Cardiac septum (tissue), 1 donor: ENCODE results near the gene UGT1A7. TPM values are rescaled to one million over a fixed set of nuclear protein-coding genes. Genes with fewer than 3 reads are reported as not detected.
"Not testable (repeated sequence)": the region's sequence is repeated elsewhere in the genome, so short reads cannot be mapped to it uniquely, and the experiment has no call there.

ENCODE experiments used
- DNase-seq: peaks from one replicate; pipeline ENCODE4 v3.0.0-alpha.2; 2020; ENCODE audit warnings: low spot score
- intact Hi-C: fragments of 100-400 bp; cut with DNase I; formaldehyde crosslinking; loops from one replicate; pipeline ENCODE4 v1.14.0; 2022
- long read RNA-seq: library from polyadenylated mRNA; unstranded; transcript quantifications from one replicate; pipeline ENCODE4 v2.0.0, GENCODE V29; 2021
- total RNA-seq: library from RNA; stranded (reverse); fragmentation: NEBNext Ultra II Directional; extraction: Animal tissue kit (Norgen Biotek cat#: 25700); gene quantifications from one replicate; pipeline ENCODE4 v1.2.1, GENCODE V29; 2021
- donor health status: DM: no; HTN: no; CAD: no.

The UGT1A7 gene
- total RNA-seq, result not detected
- long read RNA-seq, result 0 reads

DNA sequence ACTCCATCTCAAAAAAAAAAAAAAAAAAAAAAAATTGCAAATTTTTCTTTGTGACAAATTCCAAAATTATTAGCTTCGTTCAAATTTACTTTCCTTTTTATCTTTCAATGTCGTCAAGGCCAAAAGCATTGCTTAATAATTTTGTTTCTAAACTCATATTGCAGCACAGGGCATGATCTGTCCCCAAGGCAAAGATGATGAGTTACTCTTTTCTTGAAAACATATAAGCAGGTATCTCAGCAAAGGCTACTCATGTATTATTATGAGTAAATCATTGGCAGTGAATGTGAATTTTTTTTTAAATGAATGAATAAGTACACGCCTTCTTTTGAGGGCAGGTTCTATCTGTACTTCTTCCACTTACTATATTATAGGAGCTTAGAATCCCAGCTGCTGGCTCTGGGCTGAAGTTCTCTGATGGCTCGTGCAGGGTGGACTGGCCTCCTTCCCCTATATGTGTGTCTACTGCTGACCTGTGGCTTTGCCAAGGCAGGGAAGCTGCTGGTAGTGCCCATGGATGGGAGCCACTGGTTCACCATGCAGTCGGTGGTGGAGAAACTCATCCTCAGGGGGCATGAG lies at the start of gene UGT1A7:
Gene UGT1A7, plus strand, starts transcription at position 381 of the 579 bp plus-strand sequence. Its CDS starts 37 bp downstream, at position 418.
- intact Hi-C loops, result no loop called here
- DNase-seq, result no peak

DNA sequence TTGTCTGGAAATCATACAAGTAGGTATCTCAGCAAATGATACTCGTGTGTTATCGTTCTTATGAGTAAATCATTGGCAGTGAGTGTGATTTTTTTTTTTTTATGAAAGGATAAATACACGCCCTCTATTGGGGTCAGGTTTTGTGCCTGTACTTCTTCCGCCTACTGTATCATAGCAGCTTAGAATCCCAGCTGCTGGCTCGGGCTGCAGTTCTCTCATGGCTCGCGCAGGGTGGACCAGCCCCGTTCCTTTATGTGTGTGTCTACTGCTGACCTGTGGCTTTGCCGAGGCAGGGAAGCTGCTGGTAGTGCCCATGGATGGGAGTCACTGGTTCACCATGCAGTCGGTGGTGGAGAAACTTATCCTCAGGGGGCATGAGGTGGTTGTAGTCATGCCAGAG lies 45.4 kb upstream of the UGT1A7 start, which contains the start of gene UGT1A10:
Gene UGT1A10, plus strand, starts transcription at position 143 of the 400 bp plus-strand sequence. Its CDS starts 75 bp downstream, at position 218.
- intact Hi-C loops, DNase-seq: not testable (repeated sequence)

DNA sequence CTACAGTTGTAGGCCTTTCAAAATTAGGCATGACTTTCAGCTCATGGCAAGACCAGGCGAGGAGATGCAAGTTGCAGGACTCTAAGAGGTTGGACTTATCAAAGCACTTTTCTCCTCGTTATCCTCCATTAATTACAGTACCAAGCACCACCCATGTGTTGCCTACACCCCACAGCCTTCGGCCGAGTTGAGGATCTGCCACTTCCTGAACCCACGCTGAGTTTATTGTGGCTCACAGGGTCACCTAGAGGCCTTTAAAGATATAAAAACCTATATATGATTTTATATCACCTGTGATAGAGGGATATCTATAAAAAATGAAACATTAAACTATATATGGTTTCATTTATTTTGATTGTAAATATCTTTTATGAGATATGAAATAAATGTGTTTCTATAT lies 42.9 kb upstream of the UGT1A7 start:
- intact Hi-C loops, result no loop called here
- DNase-seq, result no peak

DNA sequence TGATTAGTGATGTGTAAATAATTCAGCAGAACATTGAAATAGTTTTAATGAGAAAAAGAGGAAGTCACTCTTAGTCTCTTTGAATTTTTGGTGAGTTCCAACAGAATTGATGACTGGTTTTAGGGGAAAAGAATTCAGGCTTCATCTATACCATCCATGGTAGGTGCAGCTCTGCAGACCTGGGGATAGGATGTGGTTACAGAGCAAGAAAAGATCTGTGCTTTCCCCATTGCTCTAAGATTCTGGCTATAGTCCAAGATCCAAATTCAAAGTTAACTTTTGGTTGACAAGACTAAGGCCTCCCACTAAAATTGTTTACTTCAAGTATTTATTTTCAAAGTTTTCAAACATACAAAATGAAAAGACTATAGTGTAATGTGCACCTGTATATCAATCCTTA lies 41.8 kb upstream of the UGT1A7 start:
- DNase-seq, result no peak
- intact Hi-C loops, result no loop called here

DNA sequence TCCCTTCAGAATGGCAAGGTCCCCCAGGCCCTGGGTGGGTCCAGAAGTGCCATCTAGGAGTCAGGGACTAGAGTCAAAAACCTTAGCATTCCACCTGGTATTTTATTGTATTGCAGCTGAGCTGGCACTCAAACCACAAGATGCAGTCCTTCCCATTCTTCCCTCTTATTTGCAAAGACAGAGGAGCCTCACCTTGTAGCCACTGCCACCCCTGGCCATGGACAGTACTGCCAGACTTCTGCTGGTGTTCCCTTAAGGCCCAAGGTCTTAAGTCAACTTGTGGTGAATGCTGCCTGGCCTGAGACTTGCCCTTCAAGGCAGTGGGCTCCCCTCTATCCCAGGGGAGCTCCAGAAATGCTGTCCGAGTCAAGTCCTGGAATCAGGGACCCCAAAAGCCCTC lies 38.6 kb upstream of the UGT1A7 start:
- intact Hi-C loops, result no loop called here
- no peak for DNase-seq

DNA sequence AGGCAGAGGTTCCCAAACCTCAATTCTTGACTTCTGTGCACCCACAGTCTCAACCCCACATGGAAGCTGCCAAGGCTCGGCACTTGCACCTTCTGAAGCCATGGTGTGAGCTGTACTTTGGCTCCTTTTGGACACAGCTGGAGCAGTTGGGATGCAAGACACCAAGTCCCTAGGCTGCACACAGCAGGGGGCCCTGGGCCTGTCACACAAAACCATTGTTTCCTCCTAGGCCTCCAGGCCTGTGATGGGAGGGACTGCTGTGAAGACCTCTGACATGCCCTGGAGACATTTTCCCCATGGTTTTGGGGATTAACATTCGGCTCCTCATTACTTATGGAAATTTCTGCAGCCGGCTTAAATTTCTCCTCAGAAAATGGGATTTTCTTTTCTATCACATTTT lies 35.7 kb upstream of the UGT1A7 start:
- DNase-seq, intact Hi-C loops: not testable (repeated sequence)

DNA sequence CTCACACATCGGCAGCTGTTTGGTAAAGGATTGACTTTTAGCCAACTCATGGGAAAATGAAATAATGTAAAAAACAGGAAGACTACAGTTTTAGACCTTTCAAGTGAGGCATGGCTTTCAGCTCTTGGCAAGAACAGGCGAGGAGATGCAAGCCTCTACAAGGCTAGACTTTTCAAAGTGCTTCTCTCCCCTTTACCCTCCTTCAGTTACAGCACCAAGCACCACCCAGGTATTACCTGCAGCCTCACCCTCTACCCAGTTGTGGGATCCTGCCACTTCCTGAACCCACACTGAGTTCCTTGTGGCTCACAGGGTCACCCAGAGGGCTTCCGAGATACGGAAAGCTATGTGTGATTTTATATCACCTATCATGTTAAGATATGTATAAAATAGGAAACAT lies 30.7 kb upstream of the UGT1A7 start:
- intact Hi-C loops, result no loop called here
- no peak for DNase-seq

DNA sequence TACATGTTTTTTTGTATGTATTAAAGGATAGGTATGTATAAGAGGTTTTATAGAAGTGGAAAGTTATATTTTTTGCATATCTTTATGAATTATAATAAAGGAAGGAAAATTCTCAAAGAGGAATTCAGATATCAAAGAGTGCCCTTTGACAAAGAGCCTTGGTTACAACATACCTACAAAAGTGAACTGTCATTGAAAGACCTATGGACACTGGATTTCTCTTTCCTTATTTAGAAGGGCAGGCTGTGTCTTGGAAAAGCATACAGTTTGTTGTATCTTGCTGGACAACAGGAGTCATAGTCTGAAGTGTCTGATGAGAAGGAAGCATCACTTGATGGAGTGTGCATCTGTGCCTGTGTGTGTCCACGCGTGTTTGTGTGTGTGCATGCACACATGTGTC lies 30.3 kb upstream of the UGT1A7 start:
- intact Hi-C loops, result no loop called here
- DNase-seq, result no peak

DNA sequence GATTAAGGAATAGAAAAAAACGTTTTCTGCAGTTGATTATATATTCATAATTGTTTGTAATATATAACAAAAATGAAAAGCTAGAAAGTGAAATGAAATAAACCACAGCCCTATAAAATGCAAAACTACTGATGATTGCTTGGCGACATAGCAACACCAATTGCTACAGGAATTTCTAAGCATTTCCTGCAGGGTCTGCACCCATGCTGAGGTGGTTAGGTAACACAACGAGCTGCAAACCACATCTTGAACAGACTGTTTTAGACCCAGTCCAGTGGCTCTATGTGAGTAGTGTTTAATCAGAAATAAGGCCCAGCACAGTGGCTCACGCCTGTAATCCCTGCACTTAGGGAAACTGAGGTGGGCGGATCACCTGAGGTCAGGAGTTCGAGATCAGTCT lies 27.2 kb upstream of the UGT1A7 start:
- no peak for DNase-seq
- intact Hi-C loops, result no loop called here

DNA sequence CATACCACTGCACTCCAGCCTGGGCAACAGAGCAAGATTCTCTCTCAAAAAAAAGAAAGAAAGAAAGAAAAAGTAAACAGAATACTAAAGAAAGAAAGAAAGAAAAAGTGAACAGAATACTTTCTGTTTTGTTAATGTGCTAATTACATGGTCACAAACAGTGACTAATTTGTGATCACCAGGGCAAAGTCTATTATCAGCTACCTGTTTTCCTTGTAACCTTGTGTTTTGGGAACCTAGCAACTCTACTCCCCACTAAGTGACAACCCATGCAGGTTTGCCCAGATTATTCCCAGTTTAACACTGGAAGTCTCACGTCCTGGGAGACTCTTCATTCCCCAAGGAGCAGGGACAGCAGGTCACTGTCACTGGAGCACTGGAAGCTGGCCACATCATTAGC lies 26.7 kb upstream of the UGT1A7 start:
- intact Hi-C loops, result no loop called here
- DNase-seq, result no peak

DNA sequence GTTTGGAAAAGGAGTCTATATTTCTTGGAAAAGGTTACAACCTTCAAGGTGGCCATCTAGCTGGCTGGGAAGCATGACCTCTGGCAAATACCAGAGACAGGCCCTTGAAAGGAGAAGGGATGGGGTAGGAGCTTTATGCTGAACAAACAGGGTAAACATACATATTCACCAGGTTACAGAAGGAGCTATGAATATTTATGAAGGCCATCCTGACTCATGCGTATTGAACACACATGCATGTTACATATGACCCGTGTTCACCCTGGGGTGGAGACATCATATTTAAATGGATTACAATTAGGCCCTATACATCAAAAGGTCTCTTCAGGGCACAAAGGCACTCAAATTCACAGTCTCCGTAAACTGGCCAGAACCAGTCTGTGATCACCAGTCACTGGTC lies 25.8 kb upstream of the UGT1A7 start:
- intact Hi-C loops, DNase-seq: not testable (repeated sequence)

DNA sequence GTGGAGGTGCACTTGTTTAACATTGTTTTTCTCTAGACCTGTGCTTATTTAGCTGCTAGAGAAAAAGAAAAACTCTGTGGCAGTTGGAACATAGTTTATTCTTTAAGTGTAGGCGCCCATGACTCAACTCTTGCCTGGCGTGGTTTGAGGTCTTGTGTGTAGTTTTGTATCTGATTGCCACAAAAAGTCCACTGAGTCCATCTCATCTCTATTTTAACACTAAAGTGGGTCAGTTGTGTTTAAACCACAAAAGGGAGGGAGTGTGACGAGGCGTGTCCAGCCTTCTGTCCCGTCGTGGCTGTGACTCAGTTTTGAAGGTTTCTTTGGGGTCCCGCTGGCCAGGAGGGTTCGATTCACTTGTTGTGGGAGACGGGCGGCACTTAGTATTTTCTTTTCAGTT lies 25.3 kb upstream of the UGT1A7 start:
- intact Hi-C loops, result no loop called here
- no peak for DNase-seq

DNA sequence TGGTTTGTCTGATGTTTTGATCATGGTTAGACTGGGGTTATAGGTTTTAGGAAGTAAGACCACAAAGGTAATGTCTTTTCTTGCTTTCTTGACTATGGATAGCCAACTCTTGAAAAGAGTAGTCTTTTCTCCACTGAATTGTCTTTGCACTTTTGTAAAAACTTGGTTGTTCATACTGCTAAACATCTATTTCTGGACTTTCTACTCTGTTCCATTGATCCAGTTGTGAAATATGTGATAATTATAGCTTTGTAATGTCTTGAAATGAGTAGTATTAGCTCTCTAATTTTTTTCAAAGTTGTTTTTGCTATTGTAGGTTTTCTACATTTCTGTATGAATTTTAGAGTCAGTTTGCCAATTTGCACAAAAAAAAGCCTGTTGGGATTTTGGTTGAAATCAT lies 23.1 kb upstream of the UGT1A7 start:
- DNase-seq, result no peak
- intact Hi-C loops, result no loop called here

DNA sequence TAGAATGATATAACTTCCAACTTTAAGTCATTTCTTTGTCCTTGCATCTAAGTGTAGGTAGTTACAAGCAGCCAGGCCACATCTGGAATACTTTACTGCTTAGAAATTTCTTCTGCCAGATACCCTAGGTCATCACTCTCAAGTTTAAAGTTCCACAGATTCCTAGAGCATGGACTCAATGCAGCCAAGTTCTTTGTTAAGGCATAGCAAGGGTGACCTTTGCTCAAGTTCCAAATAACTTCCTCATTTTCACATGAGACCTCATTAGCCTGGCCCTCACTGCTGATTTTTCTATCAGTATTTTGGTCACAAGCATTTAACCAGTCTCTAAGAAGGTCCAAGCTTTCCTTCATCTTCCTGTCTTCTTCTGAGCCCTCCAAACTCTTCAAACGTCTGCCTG lies 17.8 kb upstream of the UGT1A7 start:
- DNase-seq, result no peak

DNA sequence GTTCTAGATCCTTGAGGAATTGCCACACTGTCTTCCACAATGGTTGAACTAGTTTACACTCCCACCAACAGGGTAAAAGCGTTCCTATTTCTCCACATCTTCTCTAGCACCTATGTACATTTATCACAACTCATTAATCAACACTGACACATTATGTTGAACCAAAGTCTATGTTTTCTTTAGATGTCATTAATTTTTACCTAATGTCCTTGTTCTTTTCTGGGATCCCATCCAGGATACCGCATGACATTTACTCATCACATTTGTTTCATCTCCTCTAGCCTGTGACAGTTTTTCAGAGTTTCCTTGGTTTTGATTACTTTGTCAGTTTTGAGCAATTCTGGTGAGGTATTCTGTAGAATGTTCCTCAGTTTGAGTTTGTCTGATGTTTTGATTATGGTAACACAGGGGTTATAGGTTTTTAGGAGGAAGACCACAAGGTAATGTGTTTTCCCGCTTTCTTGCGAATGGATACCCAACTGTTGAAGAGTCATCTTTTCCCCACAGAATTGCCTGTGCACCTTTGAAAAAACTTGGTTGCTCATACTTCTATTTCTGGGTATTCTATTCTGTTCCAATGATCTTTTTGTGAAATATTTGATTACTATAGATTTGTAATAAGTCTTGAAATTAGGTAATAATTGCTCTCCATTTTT lies 13.0 kb upstream of the UGT1A7 start:
- intact Hi-C loops, result no loop called here
- no peak for DNase-seq

More for the DNA sequence above, 17.8 kb upstream of the UGT1A7 start:
- intact Hi-C loops, result no loop called here

DNA sequence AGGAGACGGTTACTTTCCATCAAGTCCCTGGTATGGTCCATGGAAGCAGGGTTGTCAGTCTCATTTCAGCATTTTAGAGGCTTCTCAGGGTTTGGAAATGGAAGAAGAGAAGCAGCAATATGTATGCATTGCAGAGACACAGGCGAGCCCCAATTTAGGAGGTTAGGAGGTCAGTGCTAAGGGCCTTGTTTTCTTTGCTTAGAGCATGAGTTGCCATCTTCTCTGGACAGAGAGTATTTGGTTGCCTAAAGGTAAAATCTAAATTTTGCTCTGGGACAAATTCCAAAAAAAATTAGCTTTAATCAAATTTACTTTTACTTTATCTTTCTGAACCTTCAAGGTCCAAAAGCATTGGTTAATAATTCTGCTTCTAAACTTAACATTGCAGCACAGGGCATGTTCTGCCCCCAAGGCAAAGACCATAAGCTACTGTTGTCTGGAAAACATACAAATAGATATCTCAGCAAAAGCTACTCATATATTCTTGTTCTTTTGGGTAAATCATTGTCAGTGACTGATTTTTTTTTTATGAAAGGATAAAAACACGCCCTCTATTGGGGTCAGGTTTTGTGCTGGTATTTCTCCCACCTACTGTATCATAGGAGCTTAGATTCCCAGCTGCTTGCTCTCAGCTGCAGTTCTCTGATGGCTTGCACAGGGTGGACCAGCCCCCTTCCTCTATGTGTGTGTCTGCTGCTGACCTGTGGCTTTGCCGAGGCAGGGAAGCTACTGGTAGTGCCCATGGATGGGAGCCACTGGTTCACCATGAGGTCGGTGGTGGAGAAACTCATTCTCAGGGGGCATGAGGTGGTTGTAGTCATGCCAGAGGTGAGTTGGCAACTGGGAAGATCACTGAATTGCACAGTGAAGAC lies 10.2 kb upstream of the UGT1A7 start, which contains the start of gene UGT1A9:
Gene UGT1A9, plus strand, starts transcription at position 609 of the 872 bp plus-strand sequence. Its CDS starts 37 bp downstream, at position 646.
- intact Hi-C loops, result no loop called here
- DNase-seq, result no peak

DNA sequence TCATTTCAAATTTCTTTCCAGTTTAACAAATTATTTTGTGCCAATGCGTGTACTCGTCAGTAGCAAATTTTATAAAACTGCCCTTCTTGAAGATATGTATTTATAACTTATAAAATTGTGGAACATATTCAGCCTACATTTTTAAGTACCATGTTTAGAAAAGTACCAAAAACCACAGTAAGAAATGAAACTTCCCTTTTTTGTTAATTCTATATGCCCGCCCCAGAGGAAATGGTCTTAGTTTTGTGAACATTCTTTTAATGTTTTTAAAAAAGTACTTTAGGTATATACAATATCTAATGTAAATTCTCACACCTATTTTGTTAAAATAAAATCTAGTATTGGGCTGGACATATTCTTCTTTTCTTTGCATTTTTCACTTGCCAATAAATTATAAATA lies 8.8 kb upstream of the UGT1A7 start:
- intact Hi-C loops, result no loop called here

DNA sequence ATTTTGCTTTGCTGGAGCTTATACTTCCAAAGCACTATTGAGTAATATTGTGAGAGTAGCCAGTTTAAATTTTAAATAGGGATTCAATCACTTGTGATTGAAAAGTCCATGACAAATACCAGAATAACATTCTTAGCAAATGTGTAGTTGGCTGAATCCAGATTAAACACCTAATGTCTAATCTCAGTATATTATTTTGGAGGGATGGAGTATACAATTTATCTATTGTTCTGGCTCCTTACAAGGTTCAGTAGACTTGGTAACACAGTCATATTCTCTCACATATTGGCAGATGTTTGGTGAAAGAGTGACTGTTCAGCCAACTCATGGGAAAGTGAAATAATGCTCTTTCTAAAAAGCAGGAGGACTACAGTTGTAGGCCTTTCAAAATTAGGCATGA lies 7.8 kb upstream of the UGT1A7 start:
- intact Hi-C loops, result no loop called here
- no peak for DNase-seq

More for the DNA sequence above, 8.8 kb upstream of the UGT1A7 start:
- DNase-seq, result no peak

DNA sequence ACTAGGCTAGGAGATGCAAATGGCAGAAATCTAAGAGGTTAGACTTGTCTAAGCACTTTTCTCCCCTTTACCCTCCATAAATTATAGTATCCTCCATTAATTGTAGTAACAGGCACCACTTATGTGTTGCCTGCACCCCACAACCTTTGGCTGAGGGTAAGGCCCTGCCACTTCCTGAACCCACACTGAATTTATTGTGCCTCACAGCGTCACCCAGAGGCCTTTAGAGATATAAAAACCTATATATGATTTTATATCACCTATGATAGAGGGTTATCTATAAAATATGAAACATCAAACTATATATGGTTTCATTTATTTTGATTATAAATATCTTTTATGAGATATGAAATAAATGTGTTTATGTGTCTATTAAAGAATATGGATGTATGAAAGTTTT lies 7.4 kb upstream of the UGT1A7 start:
- intact Hi-C loops, result no loop called here
- no peak for DNase-seq

DNA sequence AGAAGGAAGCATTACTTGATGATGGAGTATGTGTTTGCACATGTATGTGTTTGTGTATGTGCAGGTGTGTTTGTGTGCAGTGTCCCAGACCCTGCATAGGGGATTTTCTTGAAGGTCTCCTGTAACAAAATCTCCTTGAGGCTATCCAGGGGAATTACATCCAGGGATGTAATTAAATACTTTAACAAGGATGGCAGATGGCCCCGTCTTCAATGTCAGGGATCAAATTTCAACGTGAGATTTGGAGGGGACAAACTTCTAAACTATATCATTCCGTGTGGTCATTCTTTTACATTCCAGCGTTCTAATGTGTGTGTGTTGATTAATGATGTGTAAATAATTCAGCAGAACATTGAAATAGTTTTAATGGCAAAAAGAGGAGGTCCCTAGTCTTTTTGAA lies 6.7 kb upstream of the UGT1A7 start:
- DNase-seq, result no peak
- intact Hi-C loops, result no loop called here
